HG02610 (cell line): Measurements from ENCODE around the gene HSPA1L.
"Not testable (repeated sequence)": the region's sequence is repeated elsewhere in the genome, so short reads cannot be mapped to it uniquely, and the experiment has no call there.

Experiments
- ATAC-seq: cut with Tn5 transposase; IDR thresholded peaks from one replicate; pipeline ENCODE4 v1.9.1; 2021; ENCODE audit warnings: mild to moderate bottlenecking, moderate library complexity; ENCODE audit not compliant: unreplicated experiment

Gene HSPA1L

GRCh38 chr6:31817133-31817928, 2.2 kb upstream of the HSPA1L start:
- not testable (repeated sequence) for ATAC-seq

- peak; percentile 47 for ATAC-seq
Observed at GRCh38 chr6:31814677-31815024, 432 bp downstream of the HSPA1L start.

- no peak for ATAC-seq
Observed at GRCh38 chr6:31813465-31813849, 1.6 kb downstream of the HSPA1L start.

GRCh38 chr6:31811645-31812044, 3.4 kb downstream of the HSPA1L start:
- no peak for ATAC-seq

GRCh38 chr6:31808599-31808998, 6.5 kb downstream of the HSPA1L start:
- not testable (repeated sequence) for ATAC-seq

- peak; percentile 82 for ATAC-seq
Observed at GRCh38 chr6:31806470-31807272, 8.4 kb downstream of the HSPA1L start, which contains the start of gene LSM2. LSM2 (minus strand) TSS chr6:31806966; CDS start chr6:31806757, 209 bp downstream.

GRCh38 chr6:31805939-31806469, 9.1 kb downstream of the HSPA1L start:
- peak; percentile 12 for ATAC-seq

- not testable (repeated sequence) for ATAC-seq
Observed at GRCh38 chr6:31801031-31801927, 13.8 kb downstream of the HSPA1L start.

- no peak for ATAC-seq
Observed at GRCh38 chr6:31799781-31800180, 15.3 kb downstream of the HSPA1L start.

- ATAC-seq, result no peak
Observed at GRCh38 chr6:31797588-31797987, 17.5 kb downstream of the HSPA1L start.

- ATAC-seq, result no peak
Observed at GRCh38 chr6:31796993-31797385, 18.1 kb downstream of the HSPA1L start.

- ATAC-seq, result peak; percentile 76
Observed at GRCh38 chr6:31795616-31796298, 19.3 kb downstream of the HSPA1L start, which contains the start of gene VARS1. VARS1 (minus strand) TSS chr6:31795752; CDS start chr6:31795217, 535 bp downstream.

- peak; percentile 6 for ATAC-seq
Observed at GRCh38 chr6:31794866-31795615, 20.0 kb downstream of the HSPA1L start.

GRCh38 chr6:31794294-31794865, 20.7 kb downstream of the HSPA1L start:
- no peak for ATAC-seq

GRCh38 chr6:31793927-31794245, 21.2 kb downstream of the HSPA1L start:
- not testable (repeated sequence) for ATAC-seq

- no peak for ATAC-seq
Observed at GRCh38 chr6:31792761-31793171, 22.3 kb downstream of the HSPA1L start.

- no peak for ATAC-seq
Observed at GRCh38 chr6:31792090-31792374, 23.1 kb downstream of the HSPA1L start.

GRCh38 chr6:31791324-31792089, 23.6 kb downstream of the HSPA1L start:
- no peak for ATAC-seq

- ATAC-seq, result no peak
Observed at GRCh38 chr6:31785475-31785874, 29.6 kb downstream of the HSPA1L start.
